Sigmoid colon (tissue), 7 donors: ENCODE measurements around the gene KIAA0930. TPM values are rescaled to one million over a fixed set of nuclear protein-coding genes. Genes with fewer than 3 reads are reported as not detected.

Experiments used
- DNase-seq: peaks from one replicate; pipeline ENCODE4 v3.0.0-alpha.2; 2019
- H3K27ac ChIP-seq, 4 donors: fragments of 200-600 bp; sonication (generic); one replicate each; pipeline ENCODE4 v1.5.1; 2016 to 2019; ENCODE audit warnings: mild to moderate bottlenecking in 1 of 4
- H3K27me3 ChIP-seq, 3 donors: fragments of 200-600 bp; sonication (generic); one replicate each; pipeline ENCODE4 v1.5.1; 2019; ENCODE audit warnings: mild to moderate bottlenecking in 1 of 3
- H3K36me3 ChIP-seq, 4 donors: fragments of 200-600 bp; sonication (generic); one replicate each; pipeline ENCODE4 v1.5.1; 2016 to 2019
- H3K4me1 ChIP-seq, 4 donors: fragments of 200-600 bp; sonication (generic); one replicate each; pipeline ENCODE4 v1.5.1; 2017 to 2019
- H3K4me3 ChIP-seq, 4 donors: fragments of 200-600 bp; sonication (generic); one replicate each; pipeline ENCODE4 v1.5.1; 2017 to 2019; ENCODE audit warnings: mild to moderate bottlenecking in 2 of 4, moderate library complexity in 1 of 4
- H3K9me3 ChIP-seq, 4 donors: fragments of 200-600 bp in 3 of 4; sonication (generic) in 3 of 4; one replicate each; pipeline versions ENCODE4 v1.5.1 to v1.6.1; 2013 to 2019
- EP300 ChIP-seq, 4 donors: sonication (generic); formaldehyde crosslinking; IDR thresholded peaks; one replicate each; pipeline ENCODE4 v1.6.1; 2017; ENCODE audit warnings: antibody characterized with exemption in 4 of 4
- POLR2A ChIP-seq, 2 donors: fragments of 450-650 bp; IDR thresholded peaks; one replicate each; pipeline ENCODE4 v1.6.1; 2016; ENCODE audit warnings: antibody characterized with exemption in 2 of 2, mild to moderate bottlenecking in 2 of 2, moderate library complexity in 2 of 2
- POLR2AphosphoS5 ChIP-seq, 4 donors: sonication (generic); formaldehyde crosslinking; IDR thresholded peaks; one replicate each; pipeline ENCODE4 v1.6.1; 2017; ENCODE audit warnings: antibody characterized with exemption in 4 of 4
- WGBS, 2 donors: extraction: QIAGEN DNeasy Blood & Tissue Kit; methylation state at CpG; one replicate each; pipeline ENCODE4 v1.1.7; 2013; 5-methylcytosine and 5-hydroxymethylcytosine counted together
- intact Hi-C: fragments of 100-400 bp; cut with DNase I; formaldehyde crosslinking; loops from one replicate; pipeline ENCODE4 v1.15.1; 2023
- polyA plus RNA-seq, 3 donors: library from polyadenylated mRNA; stranded (reverse); fragments of 200-250 nt; gene quantifications; one replicate each; pipeline ENCODE4 v1.2.3, GENCODE V29; 2013
- total RNA-seq, 4 donors: library from RNA; depleted of rRNA; stranded (reverse); fragments of >200 nt; gene quantifications; one replicate each; pipeline ENCODE4 v1.1.0, GENCODE V29; 2016
- TF ChIP-seq, protein P1 (sequence below), 4 experiments: fragments of 450-650 bp in 3 of 4; fragments of 200-600 bp in 1 of 4; IDR thresholded peaks; one replicate each; pipeline ENCODE4 v1.5.1; 2016 to 2019; ENCODE audit warnings: antibody characterized with exemption in 4 of 4, mild to moderate bottlenecking in 3 of 4, moderate library complexity in 2 of 4
- donor health status: healthy with polysubstance abuse.
- donor health status: Bipolar disorder and iron deficiency.
- donor health status: healthy.

KIAA0930 gene
- total and polyA plus RNA-seq, 7 donors, result 14.4 to 56.5 (median 26.8) TPM

- H3K9me3 ChIP-seq, result no peaks in the 10 kb centered on the region
- peak overlapping the region in 2 of 4 donors; percentile 26 to 34 for H3K27ac ChIP-seq
- no peaks in the 10 kb centered on the region for H3K27me3 ChIP-seq
- intact Hi-C loops, result no loop called here
- DNase-seq, result no peak
- no peaks in the 10 kb centered on the region for H3K36me3 ChIP-seq
- H3K4me1 ChIP-seq, result peaks cover 0 to 39% (median 24%) of the 10 kb centered on the region in 4 donors
- H3K4me3 ChIP-seq, result no peak overlapping the region
- 88 to 90% methylated on average over 16 of the region's 16 CpGs for WGBS, 2 donors
- TF ChIP-seq POLR2A (IDR thresholded peaks at IDR 0.05), result no peak
- TF ChIP-seq, protein P1, sequence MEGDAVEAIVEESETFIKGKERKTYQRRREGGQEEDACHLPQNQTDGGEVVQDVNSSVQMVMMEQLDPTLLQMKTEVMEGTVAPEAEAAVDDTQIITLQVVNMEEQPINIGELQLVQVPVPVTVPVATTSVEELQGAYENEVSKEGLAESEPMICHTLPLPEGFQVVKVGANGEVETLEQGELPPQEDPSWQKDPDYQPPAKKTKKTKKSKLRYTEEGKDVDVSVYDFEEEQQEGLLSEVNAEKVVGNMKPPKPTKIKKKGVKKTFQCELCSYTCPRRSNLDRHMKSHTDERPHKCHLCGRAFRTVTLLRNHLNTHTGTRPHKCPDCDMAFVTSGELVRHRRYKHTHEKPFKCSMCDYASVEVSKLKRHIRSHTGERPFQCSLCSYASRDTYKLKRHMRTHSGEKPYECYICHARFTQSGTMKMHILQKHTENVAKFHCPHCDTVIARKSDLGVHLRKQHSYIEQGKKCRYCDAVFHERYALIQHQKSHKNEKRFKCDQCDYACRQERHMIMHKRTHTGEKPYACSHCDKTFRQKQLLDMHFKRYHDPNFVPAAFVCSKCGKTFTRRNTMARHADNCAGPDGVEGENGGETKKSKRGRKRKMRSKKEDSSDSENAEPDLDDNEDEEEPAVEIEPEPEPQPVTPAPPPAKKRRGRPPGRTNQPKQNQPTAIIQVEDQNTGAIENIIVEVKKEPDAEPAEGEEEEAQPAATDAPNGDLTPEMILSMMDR (IDR thresholded peaks at IDR 0.05), result no peak
These were observed 12.9 kb downstream of the KIAA0930 start for GRCh38 chr22:45227645-45228400.

DNA sequence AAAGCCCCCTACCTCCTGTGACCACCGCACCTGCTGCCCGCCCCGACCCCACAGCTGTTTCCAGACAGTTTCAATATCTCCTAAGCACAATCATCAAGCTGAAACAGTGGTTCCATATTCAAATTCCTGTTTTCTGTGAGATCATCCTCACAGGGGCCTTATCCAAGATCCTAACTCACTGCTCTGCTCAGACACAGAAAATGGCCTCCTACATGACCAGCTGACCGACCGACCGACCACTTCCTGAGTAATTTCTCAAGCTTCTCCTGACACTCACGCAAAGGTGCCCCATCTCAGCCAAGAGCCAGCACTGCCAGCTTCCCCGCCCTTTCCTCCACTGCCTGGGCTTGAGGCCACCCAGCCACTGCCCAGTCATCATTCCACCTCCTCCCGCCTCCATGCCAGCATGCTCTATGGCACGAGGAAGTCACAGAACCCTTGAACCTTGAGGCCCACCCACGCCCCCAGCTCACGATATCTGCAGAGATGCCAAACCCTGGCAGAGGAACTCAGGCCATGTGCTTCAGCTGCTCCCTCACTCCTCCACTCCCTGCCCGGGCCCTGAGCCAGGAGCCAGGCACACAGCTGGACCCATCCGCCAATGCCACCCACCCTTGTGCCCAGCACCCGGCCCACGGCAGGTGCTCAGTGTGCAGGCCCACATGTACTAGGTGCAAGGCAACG is 14.0 kb downstream of the KIAA0930 start:
- intact Hi-C loops, result no loop called here
- H3K27me3 ChIP-seq, result no peaks in the 10 kb centered on the region
- peak overlapping the region in 3 of 4 donors; percentile 49 to 73 (median 65) for H3K27ac ChIP-seq
- no peaks in the 10 kb centered on the region for H3K36me3 ChIP-seq
- no peak for DNase-seq
- no peak overlapping the region for H3K4me3 ChIP-seq
- H3K4me1 ChIP-seq, result peaks cover 0 to 39% (median 24%) of the 10 kb centered on the region in 4 donors
- 35 to 65% methylated on average over 17 of the region's 17 CpGs for WGBS, 2 donors
- H3K9me3 ChIP-seq, result no peaks in the 10 kb centered on the region
- TF ChIP-seq, protein P1 (IDR thresholded peaks at IDR 0.05), result no peak
- TF ChIP-seq POLR2AphosphoS5 (IDR thresholded peaks at IDR 0.05) (no peak), EP300 (IDR thresholded peaks at IDR 0.05) (no peak), POLR2A (IDR thresholded peaks at IDR 0.05) (no peak)

- intact Hi-C loops, result no loop called here
- Histone ChIP-seq H3K27ac (peak overlapping the region; percentile 29 to 73 (median 57)), H3K27me3 (no peaks in the 10 kb centered on the region), H3K4me3 (no peak overlapping the region), H3K9me3 (no peaks in the 10 kb centered on the region), H3K4me1 (peaks cover 0 to 39% (median 24%) of the 10 kb centered on the region in 4 donors), H3K36me3 (no peaks in the 10 kb centered on the region)
- TF ChIP-seq EP300 (IDR thresholded peaks at IDR 0.05), result peak in 2 of 4 donors; percentile 15 to 55
- TF ChIP-seq, protein P1 (IDR thresholded peaks at IDR 0.05), result no peak
- TF ChIP-seq POLR2A (IDR thresholded peaks at IDR 0.05), result no peak
- peak in 3 of 4 donors; percentile 12 to 67 (median 59) for TF ChIP-seq POLR2AphosphoS5 (IDR thresholded peaks at IDR 0.05)
- peak; percentile 89 for DNase-seq
- WGBS, 2 donors, result 85 to 88% methylated on average over 26 of the region's 26 CpGs
These were observed 14.8 kb downstream of the KIAA0930 start for GRCh38 chr22:45225732-45226502.

GRCh38 chr22:45224988-45225731 is 15.5 kb downstream of the KIAA0930 start:
- H3K27me3 ChIP-seq, result no peaks in the 10 kb centered on the region
- 90 to 91% methylated on average over 19 of the region's 19 CpGs for WGBS, 2 donors
- no peak overlapping the region for H3K4me3 ChIP-seq
- peaks cover 0 to 39% (median 24%) of the 10 kb centered on the region in 4 donors for H3K4me1 ChIP-seq
- DNase-seq, result no peak
- intact Hi-C loops, result no loop called here
- no peaks in the 10 kb centered on the region for H3K9me3 ChIP-seq
- TF ChIP-seq EP300 (IDR thresholded peaks at IDR 0.05) (no peak), POLR2AphosphoS5 (IDR thresholded peaks at IDR 0.05) (no peak), POLR2A (IDR thresholded peaks at IDR 0.05) (no peak)
- TF ChIP-seq, protein P1 (IDR thresholded peaks at IDR 0.05), result no peak
- peak overlapping the region; percentile 29 to 73 (median 57) for H3K27ac ChIP-seq
- no peaks in the 10 kb centered on the region for H3K36me3 ChIP-seq
